Activated effector memory CD4-positive, alpha-beta T cell treated with Interleukin-2 at 50 U/mL for 16 hours (primary cell): Measurements from ENCODE around the gene STRADA.

ENCODE experiments used
- DNase-seq: peaks from one replicate; pipeline ENCODE4 v3.0.0-alpha.2; 2020

The STRADA gene

DNA sequence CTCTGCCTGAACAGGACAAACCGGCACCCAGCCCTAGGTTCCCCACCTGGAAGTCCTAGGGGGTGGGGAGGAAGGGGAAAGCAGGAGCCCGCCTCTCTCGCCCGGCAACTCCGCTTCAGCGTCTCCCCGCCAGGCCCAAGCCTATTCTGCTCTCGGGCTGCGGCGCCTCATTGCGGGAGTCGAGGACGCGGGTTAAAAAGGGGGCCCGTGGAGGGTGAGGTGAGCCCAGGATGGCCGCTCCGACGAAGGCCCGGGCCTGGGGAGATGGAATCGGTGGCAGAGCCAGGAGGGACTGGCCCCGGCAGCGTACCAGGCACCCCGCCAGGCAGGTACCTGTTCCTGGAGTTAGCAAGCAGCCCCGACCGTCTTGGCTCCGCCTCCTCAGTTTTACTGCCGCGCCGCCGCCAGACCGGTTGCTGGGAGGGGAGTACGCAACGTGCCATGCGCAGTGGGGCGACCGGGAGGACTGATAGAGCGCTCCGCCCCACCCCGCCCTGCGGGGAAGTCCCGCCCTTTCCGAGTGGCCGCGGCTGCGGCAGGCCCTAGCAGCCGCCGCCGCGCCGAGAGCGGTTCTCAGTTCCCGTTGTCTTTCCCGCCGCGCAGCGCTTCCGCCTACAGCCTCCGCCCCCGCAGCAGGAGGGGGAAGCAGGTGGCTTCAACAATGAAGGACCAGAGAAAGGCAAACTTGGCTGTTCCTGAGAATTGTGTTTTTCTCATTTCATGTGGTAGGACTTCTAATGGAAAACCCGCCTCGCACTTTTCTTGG lies at the start of gene STRADA:
Gene STRADA (minus strand): TSS at position 392 of the 766 bp plus-strand sequence. CDS start 13,430 bp downstream, outside the sequence.
- DNase-seq = peak; percentile 99

GRCh38 chr17:63790057-63790456 lies 48.5 kb upstream of the STRADA start:
- no peak for DNase-seq

GRCh38 chr17:63786971-63787711 lies 45.5 kb upstream of the STRADA start:
- DNase-seq = no peak

DNA sequence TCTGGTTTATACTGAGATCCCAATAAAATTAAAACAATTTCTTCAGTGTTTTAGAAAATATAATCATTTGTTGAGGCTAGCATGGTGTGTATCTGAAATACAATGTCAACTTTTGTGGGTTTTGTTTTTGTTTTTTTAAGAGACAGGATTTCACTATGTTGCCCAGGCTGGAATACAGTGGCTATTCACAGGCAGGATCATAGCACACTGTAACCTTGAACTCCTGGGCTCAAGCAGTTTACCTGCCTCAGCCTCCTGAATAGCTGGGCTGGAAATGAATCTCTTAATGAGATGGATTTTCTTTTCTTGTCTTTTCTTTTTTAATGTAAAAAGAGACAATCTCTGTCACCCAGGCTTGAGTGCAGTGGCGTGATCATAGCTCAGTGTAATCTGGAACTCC lies 44.5 kb upstream of the STRADA start:
- no peak for DNase-seq

DNA sequence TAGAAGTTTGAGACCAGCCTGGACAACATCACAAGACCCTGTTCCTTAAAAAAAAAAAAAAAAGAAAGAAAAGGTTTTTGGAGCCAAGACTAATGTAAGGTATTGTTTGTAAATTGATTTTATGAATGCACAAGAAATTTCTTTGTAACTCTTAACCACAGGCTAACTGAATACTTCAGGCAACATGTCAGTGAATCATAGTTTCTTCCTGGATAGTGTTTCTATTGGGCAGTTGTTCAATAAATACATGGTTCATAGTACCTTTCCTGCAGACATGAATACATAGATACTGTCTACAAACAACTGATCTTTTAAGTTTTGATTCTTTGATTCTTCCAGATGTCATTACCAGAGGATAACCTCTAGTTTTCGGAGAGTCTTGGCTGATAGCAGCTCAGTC lies 44.0 kb upstream of the STRADA start:
- no peak for DNase-seq

DNA sequence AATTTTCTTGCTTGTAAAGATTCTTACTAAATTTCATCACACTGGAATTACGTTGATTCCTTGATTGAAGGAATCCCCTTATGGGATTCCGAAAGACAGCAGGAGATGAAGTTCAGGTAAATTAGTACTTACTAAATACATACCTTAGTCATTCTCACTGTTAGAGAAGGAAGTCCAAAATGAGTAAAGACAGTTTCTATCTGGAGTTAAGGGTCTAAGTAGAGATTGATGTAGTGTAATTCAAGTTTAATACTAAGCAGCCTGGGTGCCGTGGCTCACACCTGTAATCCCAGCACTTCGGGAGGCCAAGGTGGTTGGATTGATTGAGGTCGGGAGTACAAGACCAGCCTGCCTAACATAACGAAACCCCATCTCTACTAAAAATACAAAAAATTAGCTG lies 41.9 kb upstream of the STRADA start:
- no peak for DNase-seq

DNA sequence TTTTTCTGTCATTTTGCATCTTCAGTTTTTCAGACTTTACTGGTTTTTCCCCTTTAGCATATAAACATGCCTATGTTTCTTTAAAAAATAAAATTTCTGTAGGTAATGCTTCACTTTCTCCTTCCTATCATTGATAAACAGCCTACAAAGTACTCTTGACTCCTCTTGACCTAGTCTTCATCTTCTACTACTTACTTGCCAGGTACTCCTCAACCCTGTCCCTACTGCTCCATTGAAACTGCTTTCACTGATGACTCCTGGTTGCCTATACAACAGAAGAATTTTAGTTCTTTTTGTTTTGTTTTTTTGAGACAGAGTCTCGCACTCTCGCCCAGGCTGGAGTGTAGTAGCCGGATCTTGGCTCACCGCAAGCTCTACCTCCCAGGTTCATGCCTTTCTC lies 39.3 kb upstream of the STRADA start:
- DNase-seq = no peak

GRCh38 chr17:63780507-63780906 lies 38.9 kb upstream of the STRADA start:
- DNase-seq = no peak

DNA sequence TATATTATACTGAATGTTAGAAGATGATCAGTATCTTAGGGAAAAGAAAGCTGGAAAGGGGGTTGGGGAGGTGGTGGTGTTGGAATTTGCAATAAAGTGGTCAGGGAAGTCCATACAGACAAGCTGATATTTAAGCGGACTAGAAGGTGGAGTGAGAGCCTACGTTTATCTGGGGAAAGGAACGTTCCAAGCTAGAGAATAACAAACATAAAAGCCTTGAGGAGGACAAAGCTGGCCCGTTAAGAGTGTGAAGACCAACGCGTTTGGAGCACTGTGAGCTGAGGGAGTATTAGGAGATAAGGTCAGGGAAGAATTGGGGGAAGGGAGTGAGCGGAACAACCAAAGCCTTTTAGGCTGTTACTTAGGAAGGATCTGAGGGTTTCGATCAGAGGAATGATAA lies 33.8 kb upstream of the STRADA start:
- DNase-seq = no peak

- no peak for DNase-seq
Measured at GRCh38 chr17:63774969-63775265, 33.3 kb upstream of the STRADA start.

- peak; percentile 89 for DNase-seq
Measured at GRCh38 chr17:63774141-63774968, 32.8 kb upstream of the STRADA start, which contains the start of gene DDX42. TSS of gene DDX42 (plus strand) at chr17:63774170. CDS start at chr17:63787050, 12,880 bp downstream.

GRCh38 chr17:63773272-63774140 lies 31.9 kb upstream of the STRADA start, which contains the start of gene CCDC47:
TSS of gene CCDC47 (minus strand) at chr17:63773597. CDS start at chr17:63766175, 7,422 bp downstream.
- peak; percentile 98 for DNase-seq

DNA sequence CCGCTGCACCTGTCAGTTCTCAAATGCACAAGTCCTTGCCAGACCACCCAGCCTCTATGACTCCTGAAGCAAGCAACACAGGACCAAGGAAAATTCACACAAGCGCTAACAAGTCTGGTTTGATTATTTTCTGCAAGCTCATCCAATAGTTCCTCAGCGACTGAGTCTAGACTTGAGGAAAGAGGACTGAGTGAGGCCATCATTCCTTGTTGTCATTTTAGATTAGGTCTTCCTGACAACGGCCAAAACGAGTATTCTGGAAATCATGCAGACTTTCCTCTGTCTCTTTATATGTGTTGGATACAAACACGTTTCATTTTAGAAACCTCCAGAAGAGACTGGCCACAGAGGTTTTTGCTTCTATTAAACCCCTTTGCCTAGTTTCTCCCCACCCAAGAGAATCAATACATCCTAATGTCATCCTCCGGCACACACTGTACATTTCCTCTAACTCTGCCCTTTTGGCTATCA lies 31.2 kb upstream of the STRADA start:
- no peak for DNase-seq

DNA sequence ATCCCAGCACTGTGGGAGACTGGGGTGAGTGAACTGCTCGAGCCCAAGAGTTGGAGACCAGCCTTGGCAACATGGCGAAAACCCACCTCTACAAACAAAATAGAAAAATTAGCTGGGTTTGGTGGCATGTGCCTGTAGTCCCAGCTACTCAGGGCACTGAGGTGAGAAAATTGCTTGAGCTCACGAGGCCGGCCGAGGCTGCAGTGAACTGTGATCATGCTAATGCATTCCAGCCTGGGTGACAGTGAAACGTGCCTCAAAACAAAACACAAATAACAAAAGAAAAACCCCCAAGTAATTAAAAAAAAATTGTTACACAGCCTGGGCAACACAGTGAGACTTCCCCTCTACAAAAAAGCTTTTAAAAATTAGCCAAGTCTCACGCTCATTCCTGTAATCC lies 26.8 kb upstream of the STRADA start:
- DNase-seq = no peak

- DNase-seq = no peak
Measured at GRCh38 chr17:63766754-63767153, 25.2 kb upstream of the STRADA start.

DNA sequence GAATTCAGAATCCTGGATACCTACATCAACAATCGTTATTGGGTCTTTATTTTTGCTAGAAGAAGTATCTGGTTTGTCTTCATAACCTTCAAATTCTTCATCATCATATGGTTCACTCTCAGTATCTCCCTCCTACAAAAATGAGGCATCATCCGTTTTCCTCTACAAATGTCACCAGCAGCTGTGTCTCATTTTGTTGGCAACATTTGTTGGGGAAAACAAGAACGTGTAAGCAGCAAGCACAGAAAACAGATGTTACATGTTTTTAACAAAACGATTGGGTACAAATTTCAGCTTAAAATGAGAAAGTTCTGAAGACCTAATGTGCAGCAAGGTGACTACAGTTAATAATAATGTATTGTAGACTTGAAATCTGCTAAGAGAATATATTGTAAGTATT lies 23.1 kb upstream of the STRADA start:
- no peak for DNase-seq

DNA sequence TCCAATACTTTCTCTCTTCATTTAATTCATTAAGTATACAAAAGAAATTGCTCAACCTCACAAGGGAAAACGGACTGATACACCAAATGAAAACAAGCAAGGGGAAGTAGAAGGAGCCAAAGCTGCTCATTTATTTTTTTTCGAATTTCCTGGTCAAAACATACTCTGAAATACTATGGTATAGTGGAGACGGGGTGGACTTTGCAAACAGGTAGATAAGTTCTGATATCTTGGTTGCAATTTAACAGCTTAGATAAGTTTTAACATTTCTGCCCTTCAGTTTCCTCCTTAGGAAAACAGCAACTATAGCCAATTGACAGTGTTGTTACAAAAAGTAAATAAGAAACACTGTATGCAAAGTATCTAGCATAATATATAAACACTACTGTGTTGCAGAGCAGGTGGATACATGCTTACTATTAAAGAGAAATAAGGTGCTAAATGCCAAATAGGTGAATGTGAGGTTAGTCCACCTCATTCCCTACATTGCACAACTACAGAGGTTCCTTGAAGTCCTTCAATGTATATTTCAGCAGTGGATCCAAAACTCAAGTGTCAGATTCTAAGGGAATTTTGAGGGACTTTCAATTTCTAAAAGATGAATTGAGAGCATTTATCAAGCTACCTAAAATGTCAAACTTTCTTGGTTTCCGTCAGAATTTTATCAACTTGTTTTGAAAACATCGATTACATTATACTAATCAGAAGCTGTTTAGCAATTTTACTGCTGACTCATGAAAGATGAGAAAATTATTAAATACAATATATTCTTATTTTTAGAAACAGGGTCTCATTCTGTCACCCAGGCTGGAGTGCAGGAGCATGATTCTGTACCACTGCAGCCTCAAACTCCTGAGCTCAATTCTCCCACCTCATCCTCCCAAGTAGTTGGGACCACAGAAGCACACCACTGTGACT lies 20.8 kb upstream of the STRADA start:
- no peak for DNase-seq

GRCh38 chr17:63760771-63761539 lies 19.4 kb upstream of the STRADA start:
- DNase-seq = no peak

- no peak for DNase-seq
Measured at GRCh38 chr17:63758428-63758827, 16.8 kb upstream of the STRADA start.

DNA sequence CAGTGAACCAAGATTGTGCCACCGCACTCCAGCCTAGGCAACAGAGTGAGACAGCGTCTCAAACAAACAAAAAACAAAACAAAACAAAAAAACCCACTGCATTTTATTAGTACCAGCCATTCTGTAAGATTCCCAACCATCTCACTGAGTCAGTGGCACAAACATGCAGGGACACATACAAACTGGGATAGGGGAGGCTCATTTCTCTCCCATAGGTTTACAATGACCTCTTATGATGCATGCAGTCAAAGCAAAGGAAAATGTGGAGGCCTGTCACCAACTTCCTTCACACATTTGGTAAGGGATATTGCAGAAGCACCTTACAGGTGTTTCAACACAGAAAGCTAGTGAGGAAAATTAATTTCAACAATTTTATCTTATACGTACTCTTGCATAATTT lies 12.4 kb upstream of the STRADA start:
- DNase-seq = no peak
